Measurements from ENCODE around the gene LPAR1. TPM values are rescaled to one million over a fixed set of nuclear protein-coding genes. Genes with fewer than 3 reads are reported as not detected.

The LPAR1 gene
- total and polyA plus RNA-seq, 2 of the 8 experiments (the other 6 are each of a cell fraction or from before 2014, with no cell fraction given), result 3.4 to 5.1 TPM

GRCh38 chr9:110922145-110922544, 116.1 kb downstream of the LPAR1 start:
- Histone ChIP-seq H3K23ac (ENCODE audit: insufficient read length) (no peak overlapping the region), H4K20me1 (replicated peaks in 1 of 2; ENCODE audit: control insufficient read depth in 1 of 2, insufficient read depth in 2 of 2, low read length in 2 of 2) (peaks cover 0 to 2% of the 10 kb centered on the region in 2 experiments), H3K9ac (replicated peaks in 1 of 4; ENCODE audit: extremely low read depth in 1 of 4, low read depth in 3 of 4, low read length in 3 of 4) (no peak overlapping the region), H2AFZ (ENCODE audit: low read length) (no peak overlapping the region), H3K79me2 (ENCODE audit: control insufficient read depth in 1 of 2, insufficient read depth in 2 of 2, low read length in 2 of 2) (no peaks in the 10 kb centered on the region), H2AK5ac (ENCODE audit: low read depth, low read length) (no peak overlapping the region), H4K8ac (ENCODE audit: extremely low read depth, insufficient read depth, low read length) (no peak overlapping the region), H4K91ac (replicated peaks; ENCODE audit: insufficient read length, low read length) (no peak overlapping the region), H4K5ac (ENCODE audit: insufficient read length, low read depth, low read length) (no peak overlapping the region), H2BK120ac (replicated peaks; ENCODE audit: low read depth, low read length) (no peak overlapping the region), H3K9me3 (ENCODE audit: insufficient read depth in 2 of 2, low read depth in 1 of 2, low read length in 1 of 2) (peaks cover 0 to 4% of the 10 kb centered on the region in 2 experiments; a peak in 1 of 4 replicates), H3K79me1 (ENCODE audit: low read depth, low read length) (no peaks in the 10 kb centered on the region), H3K14ac (ENCODE audit: insufficient read length) (no peak overlapping the region), H3K18ac (ENCODE audit: extremely low read depth, low read length) (no peak overlapping the region), H3K4me1 (replicated peaks in 1 of 4; ENCODE audit: control insufficient read depth in 3 of 4, insufficient read depth in 4 of 4, low read length in 3 of 4) (no peaks in the 10 kb centered on the region), H3K27ac (ENCODE audit: low read depth, low read length) (no peak overlapping the region), H3K36me3 (ENCODE audit: control insufficient read depth in 2 of 4, insufficient read depth in 4 of 4, low read length in 3 of 4) (no peaks in the 10 kb centered on the region), H2BK5ac (ENCODE audit: low read depth, low read length) (no peak overlapping the region), H3K4me3 (ENCODE audit: extremely low read depth in 1 of 4, insufficient read depth in 2 of 4, low read depth in 3 of 4, low read length in 4 of 4) (no peak overlapping the region), H2BK20ac (ENCODE audit: low read length) (no peak overlapping the region), H2BK12ac (ENCODE audit: low read depth, low read length) (no peak overlapping the region), H3K23me2 (ENCODE audit: low read depth, low read length) (no peaks in the 10 kb centered on the region), H2BK15ac (ENCODE audit: low read length) (no peak overlapping the region), H3K56ac (replicated peaks; ENCODE audit: insufficient read length, low read depth, low read length) (no peak overlapping the region), H3K4ac (replicated peaks; ENCODE audit: insufficient read length, low read depth, low read length) (no peak overlapping the region), H3K27me3 (replicated peaks in 1 of 4; ENCODE audit: control insufficient read depth in 3 of 4, extremely low read depth in 1 of 4, insufficient read depth in 3 of 4, low read length in 3 of 4) (no peaks in the 10 kb centered on the region), H3K4me2 (ENCODE audit: insufficient read depth in 1 of 2, low read depth in 2 of 2, low read length in 2 of 2) (no peak overlapping the region)
- CTCF ChIA-PET (ENCODE audit: partially characterized antibody), result no interaction called here
- WGBS, 2 experiments (ENCODE audit: extremely low coverage in 1 of 2, insufficient coverage in 1 of 2, insufficient read length in 1 of 2, insufficient replicate concordance in 2 of 2, low coverage in 1 of 2, low lambda C conversion rate in 2 of 2, missing lambda C conversion rate in 1 of 2), result 98% methylated on average over 3 of the region's 3 CpGs; no CpG with 5 or more reads in 1 of the 2 experiments
- FAIRE-seq (no peak), DNase-seq (ENCODE audit: low read depth in 1 of 2, low spot score in 2 of 2) (no peak)
- POLR2A ChIA-PET (ENCODE audit: partially characterized antibody), result no interaction called here
- TF ChIP-seq KDM1A (IDR thresholded peaks at IDR 0.05; ENCODE audit: borderline replicate concordance, low read length) (no peak), GABPA (IDR thresholded peaks at IDR 0.05; ENCODE audit: borderline replicate concordance, insufficient read depth, low read length) (no peak), USF2 (IDR thresholded peaks at IDR 0.05; ENCODE audit: low read length) (no peak), SIX5 (IDR thresholded peaks at IDR 0.05; ENCODE audit: low read depth, low read length) (no peak), RFX5 (IDR thresholded peaks at IDR 0.05; ENCODE audit: borderline replicate concordance, low read depth, low read length) (no peak), CREB1 (IDR thresholded peaks at IDR 0.05) (no peak), SIN3A (conservative IDR thresholded peaks at IDR 0.05 in 1 of 2, IDR thresholded peaks at IDR 0.05 in 1 of 2; ENCODE audit: low read depth in 1 of 2, low read length in 2 of 2) (no peak), RAD21 (IDR thresholded peaks at IDR 0.05 in 1 of 2, conservative IDR thresholded peaks at IDR 0.05 in 1 of 2; ENCODE audit: low read depth in 2 of 2, low read length in 2 of 2) (no peak), GTF2F1 (IDR thresholded peaks at IDR 0.05; ENCODE audit: borderline replicate concordance, low read depth, low read length) (no peak), MAX (IDR thresholded peaks at IDR 0.05) (no peak), RNF2 (IDR thresholded peaks at IDR 0.05; ENCODE audit: borderline replicate concordance, low read depth, low read length, missing control alignments, poor library complexity, severe bottlenecking) (no peak), ASH2L (IDR thresholded peaks at IDR 0.05; ENCODE audit: low read length) (no peak)
